ENCODE measurements around the gene PPP2R3B. TPM values are rescaled to one million over a fixed set of nuclear protein-coding genes. Genes with fewer than 3 reads are reported as not detected.
A peak's percentile ranks its signal among the peaks of the same experiment; 100 is the strongest.

Gene PPP2R3B
- total RNA-seq, 4 donors from 2014 or later = 7.8 to 27.9 (median 11.6) TPM

DNA sequence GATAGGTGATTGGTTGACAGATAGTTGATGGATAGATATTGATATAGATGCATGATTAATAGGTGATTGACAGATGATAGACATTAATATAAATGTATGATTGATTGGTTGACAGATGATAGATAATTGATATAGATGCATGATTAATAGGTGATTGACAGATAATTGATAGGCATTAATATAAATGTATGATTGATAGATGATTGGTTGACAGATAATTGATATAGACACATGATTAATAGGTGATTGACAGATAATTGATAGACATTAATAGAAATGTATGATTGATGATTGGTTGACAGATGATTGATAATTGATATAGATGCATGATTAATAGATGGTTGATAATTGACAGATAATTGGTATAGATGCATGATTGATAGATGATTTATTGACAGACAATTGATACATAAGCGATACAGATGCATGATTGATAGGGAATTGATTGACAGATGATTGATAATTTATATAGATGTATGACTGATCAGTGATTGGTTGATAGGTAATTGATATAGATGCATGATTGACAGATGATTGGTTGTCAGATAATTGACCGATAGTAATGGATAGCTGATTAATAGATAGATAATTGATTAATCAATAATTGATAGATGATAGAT is 44.9 kb upstream of the PPP2R3B start:
- H3K27me3 ChIP-seq = peaks cover 16% of the 10 kb centered on the region
- peak in 1 of 3 donors; percentile 40 for TF ChIP-seq POLR2AphosphoS5 (IDR thresholded peaks at IDR 0.05)
- no peak for TF ChIP-seq EP300 (IDR thresholded peaks at IDR 0.05; ENCODE audit: low read depth)
- DNase-seq = no peak
- in situ Hi-C loops (cut with MboI; ENCODE audit: low pct_ligation_motif_present in 1 of 4, low pct_unique_long_range_greater_than_20kb in 1 of 4, low sequenced_read_pairs in 3 of 4) (no loop called here), intact Hi-C loops (cut with DNase I; ENCODE audit: low total_unique reads) (no loop called here)
- 67 to 93% methylated on average over 2 of the region's 2 CpGs for WGBS, 2 donors (ENCODE audit: low coverage in 1 of 2)
- no peaks in the 10 kb centered on the region for H3K36me3 ChIP-seq
- H3K9me3 ChIP-seq = no peaks in the 10 kb centered on the region
- no peaks in the 10 kb centered on the region for H3K4me1 ChIP-seq
- no peak overlapping the region for H3K27ac ChIP-seq
- no peak overlapping the region for H3K4me3 ChIP-seq

DNA sequence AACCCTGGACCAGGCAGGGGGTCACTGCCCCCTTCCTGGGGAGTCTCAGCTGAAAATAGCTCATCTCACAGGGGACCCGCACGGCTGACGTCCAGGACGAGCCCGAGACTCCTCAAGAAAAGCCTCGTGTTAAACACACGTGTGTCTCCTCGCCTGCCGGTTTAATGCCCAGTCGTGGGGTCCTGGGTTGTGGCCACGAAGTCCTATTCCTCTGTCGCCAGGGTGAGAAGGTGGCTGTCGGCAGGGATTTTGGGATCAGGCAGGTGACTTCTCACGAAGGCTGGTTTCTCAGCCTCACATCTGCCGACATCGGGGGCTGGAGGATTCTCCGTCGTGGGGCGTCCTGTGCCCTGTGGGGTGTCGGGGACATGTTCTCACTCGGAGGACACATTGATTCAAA is 44.3 kb upstream of the PPP2R3B start:
- TF ChIP-seq POLR2AphosphoS5 (IDR thresholded peaks at IDR 0.05) (no peak), POLR2A (IDR thresholded peaks at IDR 0.05) (no peak), EP300 (IDR thresholded peaks at IDR 0.05; ENCODE audit: low read depth) (no peak), CTCF (IDR thresholded peaks at IDR 0.05) (no peak)
- Histone ChIP-seq H3K36me3 (no peaks in the 10 kb centered on the region), H3K4me3 (no peak overlapping the region), H3K27ac (no peak overlapping the region), H3K4me1 (no peaks in the 10 kb centered on the region), H3K9me3 (no peaks in the 10 kb centered on the region), H3K27me3 (peaks cover 16% of the 10 kb centered on the region)
- intact Hi-C loops (cut with DNase I; ENCODE audit: low total_unique reads) = no loop called here
- in situ Hi-C loops (cut with MboI; ENCODE audit: low pct_ligation_motif_present in 1 of 4, low pct_unique_long_range_greater_than_20kb in 1 of 4, low sequenced_read_pairs in 3 of 4) = no loop called here
- DNase-seq = no peak
- 89 to 100% methylated on average over 1 to 20 of the region's 21 CpGs for WGBS, 2 donors (ENCODE audit: low coverage in 1 of 2)

- H3K36me3 ChIP-seq = no peaks in the 10 kb centered on the region
- in situ Hi-C loops (cut with MboI; ENCODE audit: low pct_ligation_motif_present in 1 of 4, low pct_unique_long_range_greater_than_20kb in 1 of 4, low sequenced_read_pairs in 3 of 4) (no loop called here), intact Hi-C loops (cut with DNase I; ENCODE audit: low total_unique reads) (no loop called here)
- WGBS, 2 donors (ENCODE audit: low coverage in 1 of 2) = 88% methylated on average over 24 of the region's 24 CpGs; no CpG with 5 or more reads in 1 of the 2 donors
- no peaks in the 10 kb centered on the region for H3K4me1 ChIP-seq
- no peak for TF ChIP-seq POLR2A (IDR thresholded peaks at IDR 0.05)
- TF ChIP-seq POLR2AphosphoS5 (IDR thresholded peaks at IDR 0.05) = no peak
- no peak for TF ChIP-seq CTCF (IDR thresholded peaks at IDR 0.05)
- TF ChIP-seq EP300 (IDR thresholded peaks at IDR 0.05; ENCODE audit: low read depth) = no peak
- H3K27me3 ChIP-seq = peaks cover 16% of the 10 kb centered on the region
- H3K27ac ChIP-seq = no peak overlapping the region
- H3K9me3 ChIP-seq = no peaks in the 10 kb centered on the region
- no peak for DNase-seq
- H3K4me3 ChIP-seq = no peak overlapping the region
These were observed 42.6 kb upstream of the PPP2R3B start for GRCh38 chrX:429266-429825.

- Histone ChIP-seq H3K27me3 (peaks cover 16% of the 10 kb centered on the region), H3K36me3 (no peaks in the 10 kb centered on the region), H3K4me3 (no peak overlapping the region), H3K27ac (no peak overlapping the region), H3K4me1 (no peaks in the 10 kb centered on the region), H3K9me3 (no peaks in the 10 kb centered on the region)
- TF ChIP-seq EP300 (IDR thresholded peaks at IDR 0.05; ENCODE audit: low read depth) (no peak), POLR2A (IDR thresholded peaks at IDR 0.05) (no peak), CTCF (IDR thresholded peaks at IDR 0.05) (no peak), POLR2AphosphoS5 (IDR thresholded peaks at IDR 0.05) (no peak)
- in situ Hi-C loops (cut with MboI; ENCODE audit: low pct_ligation_motif_present in 1 of 4, low pct_unique_long_range_greater_than_20kb in 1 of 4, low sequenced_read_pairs in 3 of 4) (no loop called here), intact Hi-C loops (cut with DNase I; ENCODE audit: low total_unique reads) (no loop called here)
- no peak for DNase-seq
- WGBS, 2 donors (ENCODE audit: low coverage in 1 of 2) = 27 to 52% methylated on average over 3 to 56 of the region's 56 CpGs
These were observed 41.4 kb upstream of the PPP2R3B start for GRCh38 chrX:427812-428725.
